Measurements from ENCODE around the gene EDC3. TPM values are rescaled to one million over a fixed set of nuclear protein-coding genes. Genes with fewer than 3 reads are reported as not detected.

The EDC3 gene
- total and polyA plus RNA-seq, 7 donors = 11.6 to 22.0 (median 16.8) TPM

- TF ChIP-seq POLR2A (IDR thresholded peaks at IDR 0.05) = no peak
- TF ChIP-seq, protein P1, sequence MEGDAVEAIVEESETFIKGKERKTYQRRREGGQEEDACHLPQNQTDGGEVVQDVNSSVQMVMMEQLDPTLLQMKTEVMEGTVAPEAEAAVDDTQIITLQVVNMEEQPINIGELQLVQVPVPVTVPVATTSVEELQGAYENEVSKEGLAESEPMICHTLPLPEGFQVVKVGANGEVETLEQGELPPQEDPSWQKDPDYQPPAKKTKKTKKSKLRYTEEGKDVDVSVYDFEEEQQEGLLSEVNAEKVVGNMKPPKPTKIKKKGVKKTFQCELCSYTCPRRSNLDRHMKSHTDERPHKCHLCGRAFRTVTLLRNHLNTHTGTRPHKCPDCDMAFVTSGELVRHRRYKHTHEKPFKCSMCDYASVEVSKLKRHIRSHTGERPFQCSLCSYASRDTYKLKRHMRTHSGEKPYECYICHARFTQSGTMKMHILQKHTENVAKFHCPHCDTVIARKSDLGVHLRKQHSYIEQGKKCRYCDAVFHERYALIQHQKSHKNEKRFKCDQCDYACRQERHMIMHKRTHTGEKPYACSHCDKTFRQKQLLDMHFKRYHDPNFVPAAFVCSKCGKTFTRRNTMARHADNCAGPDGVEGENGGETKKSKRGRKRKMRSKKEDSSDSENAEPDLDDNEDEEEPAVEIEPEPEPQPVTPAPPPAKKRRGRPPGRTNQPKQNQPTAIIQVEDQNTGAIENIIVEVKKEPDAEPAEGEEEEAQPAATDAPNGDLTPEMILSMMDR (IDR thresholded peaks at IDR 0.05) = no peak
- DNase-seq = no peak
- Histone ChIP-seq H3K27ac (peak overlapping the region; percentile 96 to 100 (median 98)), H3K36me3 (peaks cover 17 to 32% (median 24%) of the 10 kb centered on the region in 4 donors), H3K4me1 (peaks cover 0 to 54% (median 41%) of the 10 kb centered on the region in 4 donors), H3K9me3 (no peaks in the 10 kb centered on the region), H3K4me3 (peak overlapping the region; percentile 75 to 100 (median 88)), H3K27me3 (no peaks in the 10 kb centered on the region)
- intact Hi-C loops (cut with DNase I) = no loop called here
Observed at GRCh38 chr15:74616996-74617395, 78.8 kb downstream of the EDC3 start.

DNA sequence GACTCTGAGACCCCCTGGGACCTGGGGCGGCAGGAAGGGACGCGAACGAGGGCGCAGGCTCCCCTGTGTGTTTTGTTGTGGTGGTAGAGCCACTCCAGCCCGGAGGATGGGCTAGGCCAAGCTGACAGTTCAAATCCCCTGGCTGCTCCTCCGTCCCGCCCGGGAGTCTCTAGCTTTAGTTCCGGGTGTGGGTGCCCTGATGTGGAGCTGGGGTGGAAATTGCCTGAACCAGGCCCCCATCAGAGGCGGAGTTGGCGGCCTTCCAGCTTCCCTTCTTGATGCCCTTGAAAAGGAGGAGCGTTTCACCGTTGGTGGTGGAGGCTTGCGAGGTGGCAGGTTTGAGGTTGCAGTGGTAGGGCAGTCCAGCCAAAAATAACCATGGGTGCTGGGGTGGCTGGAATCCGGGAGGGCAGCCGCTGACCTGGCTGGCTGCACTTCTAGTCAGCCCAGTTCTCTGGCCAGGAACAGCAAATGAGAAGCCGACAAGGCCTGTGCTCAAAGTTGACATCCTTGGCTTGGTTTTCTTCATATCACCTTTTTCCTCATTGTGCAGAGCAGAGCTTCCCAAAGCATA is 79.4 kb downstream of the EDC3 start:
- Histone ChIP-seq H3K4me3 (peak overlapping the region; percentile 75 to 100 (median 88)), H3K4me1 (peaks cover 0 to 52% (median 40%) of the 10 kb centered on the region in 4 donors), H3K27ac (peak overlapping the region; percentile 96 to 100 (median 98)), H3K9me3 (no peaks in the 10 kb centered on the region), H3K36me3 (peaks cover 16 to 28% (median 21%) of the 10 kb centered on the region in 4 donors), H3K27me3 (no peaks in the 10 kb centered on the region)
- intact Hi-C loops (cut with DNase I) = no loop called here
- peak; percentile 89 for DNase-seq
- TF ChIP-seq, protein P1 (IDR thresholded peaks at IDR 0.05) = no peak
- TF ChIP-seq POLR2AphosphoS5 (IDR thresholded peaks at IDR 0.05) (peak in 2 of 4 donors; percentile 66 to 72), POLR2A (IDR thresholded peaks at IDR 0.05) (peak; percentile 19 to 51), EP300 (IDR thresholded peaks at IDR 0.05) (no peak)
- 0 to 2% methylated on average over 18 of the region's 18 CpGs for WGBS, 2 donors

DNA sequence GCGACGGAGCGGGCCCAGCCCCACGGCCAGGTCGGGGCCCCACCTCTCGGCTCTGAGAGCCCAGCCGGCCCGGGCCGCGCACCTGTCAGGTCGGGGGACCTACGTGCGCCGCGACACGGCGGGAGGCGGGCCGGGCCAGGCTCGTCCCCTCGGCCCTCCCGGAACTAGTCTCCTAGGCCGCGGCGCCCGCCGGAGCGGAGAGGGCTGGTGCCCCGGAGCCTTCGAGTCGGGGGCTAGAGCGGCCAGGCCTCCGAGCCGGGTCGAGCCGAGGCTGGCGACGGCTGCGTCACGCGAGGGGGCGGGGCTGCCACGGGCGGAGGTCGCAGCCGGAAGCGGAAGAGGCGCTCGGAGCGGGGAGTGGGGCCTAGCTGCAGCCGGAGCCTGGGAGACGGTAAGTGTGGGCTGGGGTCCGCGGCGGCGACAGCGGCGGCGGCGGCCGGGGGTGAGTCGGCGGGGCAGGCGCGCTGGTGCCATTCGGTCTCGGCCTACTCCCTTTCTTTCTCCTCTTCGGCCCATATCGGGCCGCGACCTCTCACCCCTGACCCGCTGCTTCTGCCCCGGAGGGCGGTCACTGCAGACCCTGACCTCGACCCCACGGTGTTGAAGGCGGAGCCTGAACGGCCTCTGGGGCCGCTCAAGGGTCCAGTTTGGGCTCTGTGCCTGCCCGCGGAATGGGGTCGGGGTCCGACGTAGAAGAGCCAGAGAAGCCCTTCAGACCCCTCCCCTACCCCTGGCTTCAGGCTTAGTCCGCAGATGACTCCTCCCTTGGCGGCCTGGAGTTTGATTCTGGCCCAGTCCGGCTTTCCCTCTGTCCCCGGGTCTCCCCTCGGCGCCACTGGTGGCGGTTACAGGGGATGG is 80.1 kb downstream of the EDC3 start, which contains the start of gene CLK3:
TSS of gene CLK3 (plus strand) at position 329 of the 858 bp plus-strand sequence. CDS start 3,361 bp downstream, outside the sequence.
- no peaks in the 10 kb centered on the region for H3K9me3 ChIP-seq
- H3K4me3 ChIP-seq = peak within 1 kb of the TSS; percentile 75 to 100 (median 88)
- intact Hi-C loops (cut with DNase I) = loop anchor here (2.0 kb wide), 1 partner anchor 75 kb away; the partner anchor contains the start of gene ARID3B
- DNase-seq = peak; percentile 98
- peaks cover 0 to 45% (median 34%) of the 10 kb centered on the region in 4 donors for H3K4me1 ChIP-seq
- H3K27ac ChIP-seq = peak within 1 kb of the TSS; percentile 96 to 100 (median 98)
- WGBS, 2 donors = 0% methylated on average over 91 of the region's 91 CpGs
- TF ChIP-seq, protein P1 (IDR thresholded peaks at IDR 0.05) = no peak
- TF ChIP-seq POLR2AphosphoS5 (IDR thresholded peaks at IDR 0.05) (peak; percentile 57 to 86 (median 83)), POLR2A (IDR thresholded peaks at IDR 0.05) (peak; percentile 36 to 43)
- H3K36me3 ChIP-seq = peaks cover 15 to 20% (median 16%) of the 10 kb centered on the region in 4 donors
- H3K27me3 ChIP-seq = no peaks in the 10 kb centered on the region

GRCh38 chr15:74614744-74615507 is 80.9 kb downstream of the EDC3 start:
- peak; percentile 94 for DNase-seq

More at GRCh38 chr15:74614744-74615507, 80.9 kb downstream of the EDC3 start:
- Histone ChIP-seq H3K27me3 (no peaks in the 10 kb centered on the region), H3K36me3 (peaks cover 7 to 12% (median 8%) of the 10 kb centered on the region in 4 donors), H3K9me3 (no peaks in the 10 kb centered on the region), H3K27ac (peak overlapping the region; percentile 96 to 100 (median 98)), H3K4me3 (peak overlapping the region; percentile 75 to 100 (median 88)), H3K4me1 (peaks cover 0 to 37% (median 28%) of the 10 kb centered on the region in 4 donors)
- 0% methylated on average over 76 of the region's 76 CpGs for WGBS, 2 donors
- intact Hi-C loops (cut with DNase I) = loop anchor here (1.0 to 2.0 kb wide), 2 partner anchors 17 to 74 kb away; partner anchors contain the start of gene ARID3B
- TF ChIP-seq, protein P1 (IDR thresholded peaks at IDR 0.05) = no peak
- TF ChIP-seq POLR2AphosphoS5 (IDR thresholded peaks at IDR 0.05) = peak in 3 of 4 donors; percentile 48 to 71 (median 63)

Data from sigmoid colon (tissue), 7 donors.